H1 (cell line): Measurements from ENCODE around the gene COL6A2. TPM values are rescaled to one million over a fixed set of nuclear protein-coding genes. Genes with fewer than 3 reads are reported as not detected.

ENCODE experiments used
- CTCF ChIA-PET: fragments of 300-600 bp; sonication (Branson Sonifier 250); formaldehyde crosslinking; loops from one replicate; lab custom pipeline; 2021; ENCODE audit not compliant: partially characterized antibody; lab: Charles Lee
- POLR2A ChIA-PET: fragments of 300-600 bp; sonication (Branson Sonifier 250); formaldehyde crosslinking; loops from one replicate; lab custom pipeline; 2021; ENCODE audit warnings: inconsistent platforms; ENCODE audit not compliant: partially characterized antibody; lab: Charles Lee
- DNase-seq, 2 experiments: peaks; one replicate each; pipeline versions ENCODE4 v3.0.0 to v3.0.0-alpha.2; 2010 to 2022; ENCODE audit warnings: low spot score in 2 of 2, low read depth in 1 of 2, mixed read lengths in 1 of 2
- FAIRE-seq: peaks from 2 replicates; lab custom pipeline; 2011; peaks lifted over from hg19 to GRCh38; lab: Jason Lieb, UNC
- H2AFZ ChIP-seq: 2 replicates; pipeline ENCODE4 v1.8.1; 2012; ENCODE audit warnings: low read length, inconsistent platforms
- H2AK5ac ChIP-seq: 2 replicates; pipeline ENCODE4 v1.6.1; 2013; ENCODE audit warnings: low read depth, low read length
- H2BK120ac ChIP-seq: replicated peaks from 2 replicates; pipeline ENCODE3; 2013; ENCODE audit warnings: low read depth, low read length, inconsistent platforms
- H2BK12ac ChIP-seq: 2 replicates; pipeline ENCODE4 v1.6.1; 2013; ENCODE audit warnings: low read depth, low read length
- H2BK15ac ChIP-seq: 2 replicates; pipeline ENCODE4 v1.6.1; 2013; ENCODE audit warnings: low read length
- H2BK20ac ChIP-seq: 2 replicates; pipeline ENCODE4 v1.6.1; 2013; ENCODE audit warnings: low read length
- H2BK5ac ChIP-seq: 2 replicates; pipeline ENCODE4 v1.6.1; 2013; ENCODE audit warnings: low read depth, low read length
- H3K14ac ChIP-seq: 2 replicates; pipeline ENCODE4 v1.6.1; 2013; ENCODE audit warnings: inconsistent platforms; ENCODE audit not compliant: insufficient read length
- H3K18ac ChIP-seq: 2 replicates; pipeline ENCODE4 v1.6.1; 2013; ENCODE audit warnings: low read length; ENCODE audit errors: extremely low read depth
- H3K23ac ChIP-seq: 2 replicates; pipeline ENCODE4 v1.6.1; 2013; ENCODE audit warnings: inconsistent platforms; ENCODE audit not compliant: insufficient read length
- H3K23me2 ChIP-seq: 2 replicates; pipeline ENCODE4 v1.6.1; 2013; ENCODE audit warnings: low read depth, low read length
- H3K27ac ChIP-seq: 2 replicates; pipeline ENCODE4 v1.6.1; 2011; ENCODE audit warnings: low read depth, low read length, inconsistent platforms
- H3K27me3 ChIP-seq, 4 experiments: replicated peaks in 1 of 4; 1 replicate in 1 of 4; 2 replicates in 3 of 4; pipeline versions ENCODE4 v1.6.1 to v1.8.1; 2011 to 2013; ENCODE audit warnings: low read length in 3 of 4, mild to moderate bottlenecking in 3 of 4, inconsistent platforms in 2 of 4, mixed read lengths in 2 of 4, moderate library complexity in 1 of 4; ENCODE audit not compliant: control insufficient read depth in 3 of 4, insufficient read depth in 3 of 4; ENCODE audit errors: extremely low read depth in 1 of 4
- H3K36me3 ChIP-seq, 4 experiments: 2 replicates each; pipeline versions ENCODE4 v1.6.1 to v1.8.1; 2011 to 2013; ENCODE audit warnings: mild to moderate bottlenecking in 4 of 4, low read length in 3 of 4, moderate library complexity in 2 of 4, control low read depth in 1 of 4, inconsistent platforms in 1 of 4; ENCODE audit not compliant: insufficient read depth in 4 of 4, control insufficient read depth in 2 of 4
- H3K4ac ChIP-seq: replicated peaks from 2 replicates; pipeline ENCODE3; 2013; ENCODE audit warnings: low read length, low read depth, mixed read lengths, inconsistent platforms; ENCODE audit not compliant: insufficient read length
- H3K4me1 ChIP-seq, 4 experiments: replicated peaks in 1 of 4; 1 replicate in 1 of 4; 2 replicates in 3 of 4; pipeline versions ENCODE4 v1.6.1 to v1.8.1; 2011 to 2013; ENCODE audit warnings: low read length in 3 of 4, inconsistent platforms in 2 of 4, mixed read lengths in 1 of 4; ENCODE audit not compliant: insufficient read depth in 4 of 4, control insufficient read depth in 3 of 4
- H3K4me2 ChIP-seq, 2 experiments: 2 replicates each; pipeline versions ENCODE4 v1.6.1 to v1.8.1; 2011 to 2013; ENCODE audit warnings: low read depth in 2 of 2, low read length in 2 of 2, control low read depth in 1 of 2, inconsistent platforms in 1 of 2, mild to moderate bottlenecking in 1 of 2; ENCODE audit not compliant: insufficient read depth in 1 of 2
- H3K4me3 ChIP-seq, 4 experiments: fragments of 200-600, 300-600 bp in 1 of 4; sonication (generic), shearing (Covaris generic), sonication (Bioruptor Twin) in 1 of 4; 2 replicates each; pipeline versions ENCODE4 v1.5.1 to v1.8.1; 2011 to 2016; ENCODE audit warnings: low read length in 4 of 4, low read depth in 3 of 4, control low read depth in 2 of 4, inconsistent platforms in 2 of 4, mild to moderate bottlenecking in 2 of 4, mixed read lengths in 1 of 4, moderate library complexity in 1 of 4; ENCODE audit not compliant: insufficient read depth in 2 of 4; ENCODE audit errors: extremely low read depth in 1 of 4
- H3K56ac ChIP-seq: replicated peaks from 2 replicates; pipeline ENCODE3; 2013; ENCODE audit warnings: low read depth, mild to moderate bottlenecking, mixed read lengths, low read length, inconsistent platforms; ENCODE audit not compliant: insufficient read length
- H3K79me1 ChIP-seq: 2 replicates; pipeline ENCODE4 v1.6.1; 2013; ENCODE audit warnings: low read depth, low read length, control low read depth
- H3K79me2 ChIP-seq, 2 experiments: 2 replicates each; pipeline versions ENCODE4 v1.6.1 to v1.8.1; 2012 to 2013; ENCODE audit warnings: low read length in 2 of 2, mild to moderate bottlenecking in 2 of 2, inconsistent platforms in 1 of 2; ENCODE audit not compliant: insufficient read depth in 2 of 2, control insufficient read depth in 1 of 2
- H3K9ac ChIP-seq, 4 experiments: replicated peaks in 1 of 4; 1 replicate in 1 of 4; 2 replicates in 3 of 4; pipeline versions ENCODE4 v1.6.1 to v1.8.1; 2011 to 2013; ENCODE audit warnings: low read depth in 3 of 4, low read length in 3 of 4, control low read depth in 2 of 4, mild to moderate bottlenecking in 2 of 4, moderate library complexity in 2 of 4, inconsistent platforms in 1 of 4; ENCODE audit errors: extremely low read depth in 1 of 4
- H3K9me3 ChIP-seq, 2 experiments: 2 replicates each; pipeline versions ENCODE4 v1.6.1 to v1.8.1; 2012 to 2013; ENCODE audit warnings: mild to moderate bottlenecking in 2 of 2, moderate library complexity in 2 of 2, control low read depth in 1 of 2, inconsistent platforms in 1 of 2, low read depth in 1 of 2, low read length in 1 of 2, mixed read lengths in 1 of 2; ENCODE audit not compliant: insufficient read depth in 2 of 2
- H4K20me1 ChIP-seq, 2 experiments: replicated peaks in 1 of 2; 2 replicates each; pipeline versions ENCODE3 to v1.8.1; 2011 to 2013; ENCODE audit warnings: inconsistent platforms in 2 of 2, low read length in 2 of 2, mild to moderate bottlenecking in 1 of 2; ENCODE audit not compliant: insufficient read depth in 2 of 2, control insufficient read depth in 1 of 2
- H4K5ac ChIP-seq: 2 replicates; pipeline ENCODE4 v1.6.1; 2013; ENCODE audit warnings: low read length, low read depth, mixed read lengths, inconsistent platforms; ENCODE audit not compliant: insufficient read length
- H4K8ac ChIP-seq: 2 replicates; pipeline ENCODE4 v1.8.0; 2013; ENCODE audit warnings: mild to moderate bottlenecking, moderate library complexity, low read length, inconsistent platforms; ENCODE audit not compliant: insufficient read depth; ENCODE audit errors: extremely low read depth
- H4K91ac ChIP-seq: replicated peaks from 2 replicates; pipeline ENCODE3; 2013; ENCODE audit warnings: low read length, mixed read lengths, inconsistent platforms; ENCODE audit not compliant: insufficient read length
- ASH2L ChIP-seq: fragments of 200-600, 300-600 bp; sonication (generic); IDR thresholded peaks from one replicate; pipeline ENCODE4 v1.7.1; 2017; ENCODE audit warnings: low read length
- TBP ChIP-seq: IDR thresholded peaks from 2 replicates; pipeline ENCODE4 v1.6.1; 2011; ENCODE audit warnings: low read depth, low read length, improper control_type of control experiment
- WGBS, 2 experiments: shearing (Covaris generic) in 1 of 2; methylation state at CpG; one replicate each; pipeline versions ENCODE4 v1.1.6 to v1.1.7; 2013 to 2015; ENCODE audit warnings: low lambda C conversion rate in 2 of 2, mixed read lengths in 2 of 2, inconsistent platforms in 1 of 2, low coverage in 1 of 2, missing lambda C conversion rate in 1 of 2; ENCODE audit not compliant: insufficient replicate concordance in 2 of 2, insufficient coverage in 1 of 2, insufficient read length in 1 of 2; ENCODE audit errors: extremely low coverage in 1 of 2, missing lambda C conversion rate in 1 of 2; 5-methylcytosine and 5-hydroxymethylcytosine counted together
- polyA plus RNA-seq, 7 experiments: library from polyadenylated mRNA; depleted of rRNA in 3 of 7; stranded (reverse) in 5 of 7; unstranded in 2 of 7; fragments of >200 nt in 5 of 7; fragments of 200-250 nt in 2 of 7; gene quantifications; 1 replicate in 5 of 7; 2 replicates in 1 of 7; 4 replicates in 1 of 7; pipeline versions ENCODE4 v1.2.1 to v1.2.3, GENCODE V29; 2011 to 2013; ENCODE audit warnings: missing spikeins in 2 of 7, mixed read lengths in 2 of 7
- total RNA-seq: library from RNA; stranded (reverse); fragmentation: NEBNext Ultra II Directional; extraction: Animal tissue kit (Norgen Biotek cat#: 25700); gene quantifications from 2 replicates; pipeline ENCODE4 v1.2.1, GENCODE V29; 2021

The COL6A2 gene
- total and polyA plus RNA-seq, 2 of the 8 experiments (the other 6 are each of a cell fraction or from before 2014, with no cell fraction given): 60.1 to 62.7 TPM

- Histone ChIP-seq H3K14ac (no peak overlapping the region), H2BK5ac (no peak overlapping the region), H3K4me1 (peaks cover 0 to 7% (median 0%) of the 10 kb centered on the region in 4 experiments; a peak in 2 of 7 replicates), H2BK120ac (no peak overlapping the region), H3K4me2 (no peak overlapping the region), H3K9me3 (no peaks in the 10 kb centered on the region), H4K91ac (no peak overlapping the region), H3K79me2 (no peaks in the 10 kb centered on the region), H2BK20ac (no peak overlapping the region), H3K36me3 (peaks cover 2 to 23% (median 3%) of the 10 kb centered on the region in 4 experiments; a peak in 4 of 8 replicates), H2AK5ac (no peak overlapping the region), H3K79me1 (no peaks in the 10 kb centered on the region), H3K4me3 (no peak overlapping the region), H3K18ac (no peak overlapping the region), H3K56ac (no peak overlapping the region), H3K4ac (no peak overlapping the region), H4K5ac (no peak overlapping the region), H3K9ac (no peak overlapping the region), H4K20me1 (peaks cover 0 to 16% of the 10 kb centered on the region in 2 experiments), H3K23ac (no peak overlapping the region), H3K27ac (no peak overlapping the region), H3K23me2 (peaks cover 7% of the 10 kb centered on the region; the same call in 1 of the 2 replicates), H2BK15ac (no peak overlapping the region), H2BK12ac (no peak overlapping the region), H4K8ac (no peak overlapping the region; the same call in 1 of the 2 replicates), H2AFZ (no peak overlapping the region), H3K27me3 (no peaks in the 10 kb centered on the region)
- no peak for DNase-seq
- POLR2A ChIA-PET: no interaction called here
- CTCF ChIA-PET: no interaction called here
- WGBS, 2 experiments: 91% methylated on average over 12 of the region's 16 CpGs; no CpG with 5 or more reads in 1 of the 2 experiments
- no peak for FAIRE-seq
- TF ChIP-seq TBP (no peak), ASH2L (no peak)
Measured at GRCh38 chr21:46124083-46124925, 26.4 kb downstream of the COL6A2 start.
